Activated CD8-positive, alpha-beta memory T cell treated with anti-CD3 and anti-CD28 coated beads for 4 hours (primary cell): ENCODE results near the gene BCL2L13.
"Not testable (repeated sequence)": the region's sequence is repeated elsewhere in the genome, so short reads cannot be mapped to it uniquely, and the experiment has no call there.

ENCODE experiments used
- DNase-seq, 2 donors: peaks; one replicate each; pipeline ENCODE4 v3.0.0-alpha.2; 2020; ENCODE audit warnings: low read depth in 2 of 2

The BCL2L13 gene

DNA sequence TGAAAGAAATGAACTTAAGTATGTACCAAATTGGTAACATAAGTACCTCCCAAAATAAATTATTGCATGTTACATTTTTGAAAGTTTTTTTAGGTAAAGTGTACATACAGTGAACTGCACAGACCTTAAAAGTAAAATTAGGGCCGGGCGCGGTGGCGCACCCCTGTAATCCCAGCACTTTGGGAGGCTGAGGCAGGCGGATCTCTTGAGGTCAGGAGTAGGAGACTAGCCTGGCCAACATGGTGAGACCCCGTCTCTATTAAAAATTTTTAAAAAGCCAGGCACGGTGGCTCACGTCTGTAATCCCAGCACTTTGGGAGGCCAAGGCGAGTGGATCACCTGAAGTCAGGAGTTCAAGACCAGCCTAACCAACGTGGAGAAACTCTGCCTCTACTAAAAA is 1.7 kb upstream of the BCL2L13 start:
- not testable (repeated sequence) for DNase-seq

DNA sequence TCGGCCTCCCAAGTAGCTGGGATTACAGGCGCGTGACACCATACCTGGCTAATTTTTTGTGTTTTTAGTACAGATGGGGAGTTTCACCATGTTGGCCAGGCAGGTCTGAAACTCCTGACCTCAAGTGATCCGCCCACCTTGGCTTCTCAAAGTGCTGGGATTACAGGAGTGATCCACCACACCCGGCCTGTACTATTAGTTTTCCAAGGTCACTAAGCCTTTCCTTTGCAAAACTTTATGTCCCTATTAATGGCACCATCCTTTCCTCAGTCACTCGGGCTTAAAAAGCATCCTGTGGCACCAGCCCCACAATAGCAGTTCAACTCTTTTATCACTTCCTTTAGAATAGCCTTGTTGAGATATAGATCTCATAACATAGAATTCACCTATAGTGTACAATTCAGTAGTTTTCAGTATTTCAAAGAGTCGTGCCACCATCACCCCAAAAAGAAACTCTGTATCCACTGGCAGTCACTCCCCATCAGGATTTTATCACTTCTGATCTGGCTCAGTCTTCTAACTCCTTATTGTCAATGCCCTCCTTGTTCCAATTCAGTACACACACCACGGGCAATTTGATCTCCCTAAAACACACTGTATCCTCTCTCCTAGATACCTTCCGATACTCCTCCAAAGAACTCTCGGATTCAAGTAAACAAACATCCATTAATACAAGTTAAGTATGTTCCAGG is 921 bp upstream of the BCL2L13 start:
- DNase-seq, result no peak

DNA sequence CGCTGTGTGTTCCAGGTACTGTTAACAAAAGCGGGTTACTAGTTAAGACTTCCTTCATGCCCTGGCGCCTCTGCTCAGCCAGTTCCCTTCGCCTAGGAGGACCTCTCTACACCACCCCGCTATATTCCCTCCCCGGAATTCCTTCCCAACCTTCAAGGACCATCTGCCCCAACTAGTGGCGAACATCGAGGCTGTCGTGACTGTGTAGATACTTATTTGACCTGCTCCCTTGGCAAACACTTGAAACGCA is 450 bp upstream of the BCL2L13 start:
- DNase-seq, result no peak

DNA sequence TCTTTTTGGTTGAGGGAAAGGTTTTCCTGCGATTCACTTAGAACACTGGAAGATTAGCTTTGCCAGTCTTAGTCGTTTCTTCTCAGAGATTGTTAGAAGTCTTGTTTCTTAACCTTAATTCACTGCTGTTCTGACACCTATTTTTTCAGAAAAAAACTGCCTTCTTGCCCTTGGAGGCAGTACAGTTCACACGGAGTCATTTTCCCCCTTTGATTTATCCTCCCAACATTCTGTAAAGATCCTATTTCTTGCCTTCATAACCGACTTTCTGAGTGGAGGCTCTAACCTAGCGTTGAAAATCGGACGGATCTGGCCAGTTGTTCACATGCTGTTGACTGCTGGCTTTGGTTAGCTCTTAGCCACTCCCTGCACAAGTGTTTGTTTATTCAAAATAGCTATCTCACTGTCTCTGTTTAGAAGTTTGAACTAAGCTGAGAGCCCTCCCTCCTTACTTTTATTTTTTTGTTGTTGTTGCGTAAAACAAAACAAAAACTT is 737 bp downstream of the BCL2L13 start:
- no peak for DNase-seq

DNA sequence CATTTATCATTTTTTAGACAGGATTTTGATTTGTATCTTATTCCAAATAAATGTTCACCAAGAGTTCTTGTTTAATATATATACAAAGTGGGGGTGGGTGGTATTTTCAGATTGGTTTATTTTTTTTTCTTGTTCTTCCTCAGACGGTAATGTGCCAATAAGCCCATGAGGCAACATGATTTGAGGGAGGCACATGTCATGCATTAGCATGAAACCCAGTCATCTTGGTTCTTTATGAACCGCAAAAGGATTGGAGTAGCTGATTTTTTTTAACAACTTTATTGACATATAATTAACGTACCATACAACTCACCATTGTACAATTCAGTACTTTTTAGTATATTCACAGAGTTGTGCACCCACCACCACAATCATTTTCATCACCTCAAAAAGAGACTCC is 2.7 kb downstream of the BCL2L13 start:
- no peak for DNase-seq

DNA sequence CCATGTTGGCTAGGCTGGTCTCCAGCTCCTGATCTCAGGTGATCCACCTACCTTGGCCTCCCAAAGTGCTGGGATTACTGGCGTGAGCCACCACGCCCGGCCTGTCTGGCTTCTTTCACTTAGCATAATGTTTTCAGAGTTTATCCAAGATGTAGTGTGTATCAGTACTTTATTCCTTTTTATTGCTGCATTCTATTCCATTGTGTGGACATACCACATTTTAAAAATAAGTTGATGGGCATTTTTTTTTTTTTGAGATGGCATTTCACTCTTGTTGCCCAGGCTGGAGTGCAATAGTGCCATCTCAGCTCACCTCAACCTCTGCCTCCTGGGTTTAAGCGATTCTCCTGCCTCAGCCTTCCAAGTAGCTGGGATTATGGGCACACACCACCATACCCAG is 3.8 kb downstream of the BCL2L13 start:
- not testable (repeated sequence) for DNase-seq

DNA sequence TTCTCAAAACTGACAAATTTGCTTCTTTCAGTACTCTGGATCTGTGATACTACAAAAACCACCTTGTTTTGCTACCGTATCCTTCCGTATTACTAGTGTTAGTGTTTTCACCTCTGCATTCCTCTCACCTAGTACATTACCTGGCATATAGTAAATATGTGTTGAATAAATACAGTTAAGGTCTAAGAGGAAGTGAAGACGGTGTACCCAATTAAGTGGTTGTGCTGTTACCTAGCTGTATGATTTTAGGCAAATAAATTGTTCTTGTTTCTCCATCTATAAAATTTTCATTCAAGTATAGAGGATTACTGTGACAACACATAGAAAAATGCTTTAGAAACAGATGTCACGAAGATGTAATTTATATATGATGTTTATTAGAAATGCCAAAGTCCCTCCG is 8.9 kb downstream of the BCL2L13 start:
- DNase-seq, result no peak

DNA sequence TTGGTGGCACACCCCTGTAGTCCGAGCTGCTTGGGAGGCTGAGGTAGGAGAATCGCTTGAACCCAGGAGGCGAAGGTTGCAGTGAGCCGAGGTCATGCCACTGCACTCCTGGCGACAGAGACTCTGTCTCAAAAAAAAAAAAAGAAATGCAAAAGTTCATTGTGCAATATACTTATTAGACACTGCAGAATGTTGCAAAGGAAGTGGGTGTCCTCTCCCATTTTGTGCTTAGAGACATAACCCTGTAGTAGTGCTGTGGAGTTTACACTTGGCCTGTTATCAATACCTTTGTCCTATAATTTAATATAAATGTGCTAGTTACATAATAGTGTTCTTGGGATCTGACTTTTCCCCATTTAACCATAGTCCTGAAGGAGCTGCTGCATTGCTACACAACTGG is 9.4 kb downstream of the BCL2L13 start:
- DNase-seq, result no peak

DNA sequence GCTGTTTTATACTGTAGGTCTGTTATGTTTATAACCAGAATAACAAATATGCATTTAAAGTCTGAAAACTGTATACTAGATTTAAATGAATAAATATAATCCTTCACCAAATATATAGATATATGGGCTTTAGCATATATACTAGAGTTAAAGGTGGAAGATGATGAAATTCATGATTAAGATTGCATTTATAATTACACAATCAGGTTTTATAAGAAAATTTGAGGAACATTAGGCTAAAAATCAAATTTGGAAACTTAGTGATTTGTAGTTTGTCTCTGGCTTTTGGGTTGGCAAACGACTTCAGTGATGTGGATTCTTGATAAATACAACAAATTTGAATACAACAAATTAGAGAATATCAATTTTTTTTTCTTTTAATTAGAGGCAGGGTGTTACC is 10.0 kb downstream of the BCL2L13 start:
- DNase-seq, result no peak

DNA sequence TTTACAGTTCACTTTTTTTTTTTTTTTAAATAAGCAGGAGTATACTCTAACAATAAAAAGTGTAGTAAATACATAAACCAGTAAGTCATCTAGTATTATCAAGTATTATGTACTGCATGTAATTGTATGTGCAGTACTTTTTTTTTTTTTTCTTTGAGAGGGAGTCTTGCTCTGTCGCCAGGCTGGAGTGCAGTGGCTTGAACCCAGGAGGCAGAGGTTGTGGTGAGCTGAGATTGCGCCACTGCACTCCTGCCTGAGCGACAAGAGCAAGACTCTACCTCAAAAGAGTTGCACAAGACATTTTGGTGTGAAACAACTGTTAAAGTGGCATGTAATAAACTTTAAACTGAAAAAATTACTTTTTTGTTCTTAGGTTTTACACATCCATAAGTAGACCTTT is 16.7 kb downstream of the BCL2L13 start:
- no peak for DNase-seq

DNA sequence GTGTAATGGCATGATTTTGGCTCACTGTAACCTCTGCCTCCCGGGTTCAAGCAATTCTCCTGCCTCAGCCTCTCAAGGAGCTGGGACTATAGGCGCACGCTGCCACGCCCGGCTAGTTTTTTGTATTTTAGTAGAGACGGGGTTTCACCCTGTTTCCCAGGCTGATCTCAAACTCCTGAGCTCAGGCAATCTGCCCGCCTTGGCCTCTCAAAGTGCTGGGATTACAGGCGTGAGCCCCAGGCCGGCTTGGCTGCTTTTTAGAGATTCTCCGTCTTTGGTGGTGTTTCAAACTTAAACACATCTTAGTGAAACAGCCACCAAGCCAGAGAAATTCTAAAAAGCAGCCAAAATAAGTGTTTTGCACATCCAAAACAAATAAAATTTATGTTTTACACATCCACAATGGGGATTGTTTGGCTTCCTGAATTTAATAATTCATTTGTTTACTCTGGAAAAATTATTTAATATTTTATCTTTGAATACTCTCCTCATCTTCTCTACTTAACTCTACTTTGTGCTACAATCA is 18.4 kb downstream of the BCL2L13 start:
- DNase-seq, result no peak

DNA sequence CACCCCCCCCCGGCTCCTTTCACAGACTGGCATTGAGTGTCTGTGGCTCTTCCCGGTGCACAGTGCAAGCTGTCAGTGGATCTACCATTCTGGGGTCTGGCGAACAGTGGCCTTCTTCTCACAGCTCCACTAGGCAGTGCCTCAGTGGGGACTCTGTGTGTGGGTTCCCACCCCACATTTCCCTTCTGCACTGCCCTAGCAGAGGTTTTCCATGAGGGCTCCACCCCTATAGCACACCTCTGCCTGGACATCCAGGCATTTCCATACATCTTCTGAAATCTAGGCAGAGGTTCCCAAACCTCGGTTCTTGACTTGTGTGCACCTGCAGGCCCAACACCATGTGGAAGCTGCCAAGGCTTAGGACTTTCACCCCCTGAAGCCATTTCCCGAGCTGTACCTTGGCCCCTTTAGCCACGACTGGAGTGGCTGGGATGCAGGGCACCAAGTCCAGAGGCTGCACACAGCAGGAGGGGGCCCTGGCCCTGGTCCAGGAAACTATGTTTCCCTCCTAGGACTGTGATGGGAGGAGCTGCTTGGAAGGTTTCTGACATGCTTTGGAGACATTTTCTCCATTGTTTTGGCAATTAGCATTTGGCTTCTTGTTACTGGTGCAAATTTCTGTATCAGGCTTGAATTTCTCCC is 26.0 kb downstream of the BCL2L13 start:
- DNase-seq, result no peak

DNA sequence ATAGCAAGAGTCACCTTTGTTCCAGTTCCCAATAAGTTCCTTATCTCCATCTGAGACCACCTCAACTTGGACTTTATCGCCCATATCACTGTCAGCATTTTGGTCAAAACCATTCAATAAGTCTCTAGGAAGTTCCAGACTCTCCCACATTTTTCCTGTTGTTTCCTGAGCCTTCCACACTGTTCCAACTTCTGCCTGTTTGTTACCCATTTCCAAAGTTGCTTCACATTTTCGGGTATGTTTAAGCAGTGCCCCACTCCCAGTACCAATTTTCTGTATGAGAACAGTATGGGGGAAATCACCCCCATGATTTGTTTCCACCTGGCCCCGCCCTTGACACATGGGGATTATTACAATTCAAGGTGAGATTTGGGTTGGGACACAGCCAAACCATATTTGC is 26.7 kb downstream of the BCL2L13 start:
- DNase-seq, result no peak

DNA sequence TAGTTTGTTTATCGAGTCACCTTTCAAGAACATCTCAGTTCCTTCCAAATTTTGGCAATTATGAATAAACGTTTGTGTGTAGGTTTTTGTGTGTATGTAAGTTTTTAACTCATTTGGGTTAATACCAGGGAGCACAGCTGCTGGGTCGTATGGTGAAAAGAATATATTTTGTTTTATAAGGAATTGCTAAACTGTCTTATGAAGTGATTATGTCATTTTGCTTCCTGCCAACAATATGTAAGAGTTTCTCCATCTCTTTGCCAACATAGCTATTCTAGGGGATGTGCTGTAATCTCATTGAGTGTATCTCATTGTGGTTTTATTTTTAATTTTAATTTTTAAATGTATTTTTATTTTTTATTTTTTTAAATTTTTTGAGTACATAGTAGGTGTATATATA is 27.3 kb downstream of the BCL2L13 start:
- no peak for DNase-seq

DNA sequence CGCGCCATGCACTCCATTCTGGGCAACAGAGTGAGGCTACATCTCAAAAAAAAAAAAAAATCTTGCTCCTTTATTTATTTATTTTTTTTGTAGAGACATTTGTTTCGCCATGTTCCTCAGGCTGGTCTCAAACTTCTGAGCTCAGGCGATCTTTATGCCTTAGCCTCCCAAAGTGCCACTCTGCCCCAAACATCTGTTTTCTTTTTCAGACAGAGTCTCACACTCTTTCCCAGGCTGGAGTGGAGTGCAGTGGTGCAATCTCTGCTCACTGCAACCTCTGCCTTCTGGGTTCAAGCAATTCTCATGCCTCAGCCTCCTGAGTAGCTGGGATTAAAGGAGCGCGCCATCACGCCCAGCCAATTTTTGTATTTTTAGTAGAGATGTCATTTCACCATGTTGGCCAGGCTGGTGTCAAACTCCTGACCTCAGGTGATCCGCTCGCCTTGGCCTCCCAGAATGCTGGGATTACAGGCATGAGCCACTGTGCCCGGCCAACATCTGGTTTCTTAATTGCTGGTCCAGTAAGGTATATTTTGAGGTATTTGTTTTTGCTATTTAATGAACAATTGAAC is 33.0 kb downstream of the BCL2L13 start:
- DNase-seq, result not testable (repeated sequence)

DNA sequence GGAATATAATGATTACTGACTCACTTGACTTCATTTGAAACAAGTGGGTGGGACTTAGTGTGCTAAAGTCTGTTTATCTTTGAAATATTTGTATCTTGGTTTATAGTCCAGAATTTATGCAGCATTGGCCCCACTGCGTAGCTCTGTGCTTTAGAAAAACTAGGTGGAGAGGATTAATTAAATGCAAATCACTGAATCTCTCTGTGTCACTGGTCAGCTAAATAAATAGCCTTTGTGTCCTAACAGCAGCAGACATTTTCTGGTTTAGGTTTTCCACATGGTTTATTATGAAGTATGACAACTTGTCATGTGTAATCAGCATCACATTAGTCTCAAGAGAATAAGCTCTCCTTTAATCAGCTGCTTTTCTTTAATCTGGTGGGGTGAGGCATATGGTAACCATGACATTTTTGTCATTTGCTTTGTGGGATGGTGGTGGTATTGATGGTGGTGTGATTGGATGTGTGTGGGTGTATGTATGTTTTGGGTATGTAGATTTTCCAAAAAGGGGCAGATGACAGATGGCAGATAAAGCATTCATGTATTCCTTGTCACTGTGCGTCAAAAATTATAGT is 33.9 kb downstream of the BCL2L13 start:
- DNase-seq, result no peak

DNA sequence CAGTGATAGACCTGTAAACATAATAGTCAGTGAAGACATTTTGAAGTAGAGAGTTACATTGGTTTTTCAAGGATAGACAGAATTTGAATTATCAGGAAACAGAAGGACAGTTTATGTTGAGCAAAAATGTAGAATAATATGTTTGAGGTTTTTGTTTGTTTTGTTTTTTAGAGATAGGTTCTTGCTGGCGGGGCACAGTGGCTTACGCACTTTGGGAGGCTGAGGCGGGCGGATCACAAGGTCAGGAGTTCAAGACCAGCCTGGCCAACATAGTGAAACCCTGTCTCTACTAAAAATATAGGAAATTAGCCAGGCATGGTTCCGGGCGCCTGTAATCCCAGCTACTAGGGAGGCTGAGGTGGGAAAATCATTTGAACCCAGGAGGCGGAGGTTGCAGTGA is 35.6 kb downstream of the BCL2L13 start:
- no peak for DNase-seq

DNA sequence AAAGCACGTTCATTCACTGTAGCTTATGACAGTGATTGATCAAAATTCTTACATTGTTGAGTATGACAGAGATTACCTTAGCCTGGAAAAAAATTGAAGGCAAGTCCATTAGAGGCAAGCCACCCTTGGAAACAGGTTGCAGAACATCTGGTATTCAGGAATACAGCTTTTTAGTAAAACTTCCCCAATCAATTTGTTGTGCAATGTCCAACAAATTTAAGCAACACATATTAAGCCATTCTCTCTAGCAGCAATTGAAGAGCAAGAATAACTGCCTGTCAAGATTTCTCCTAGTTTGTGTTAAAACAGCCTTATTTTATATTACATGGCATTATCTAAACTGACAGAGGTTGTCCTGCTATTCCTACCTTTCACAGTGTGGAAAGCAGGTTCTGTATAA is 37.0 kb downstream of the BCL2L13 start:
- DNase-seq, result no peak

DNA sequence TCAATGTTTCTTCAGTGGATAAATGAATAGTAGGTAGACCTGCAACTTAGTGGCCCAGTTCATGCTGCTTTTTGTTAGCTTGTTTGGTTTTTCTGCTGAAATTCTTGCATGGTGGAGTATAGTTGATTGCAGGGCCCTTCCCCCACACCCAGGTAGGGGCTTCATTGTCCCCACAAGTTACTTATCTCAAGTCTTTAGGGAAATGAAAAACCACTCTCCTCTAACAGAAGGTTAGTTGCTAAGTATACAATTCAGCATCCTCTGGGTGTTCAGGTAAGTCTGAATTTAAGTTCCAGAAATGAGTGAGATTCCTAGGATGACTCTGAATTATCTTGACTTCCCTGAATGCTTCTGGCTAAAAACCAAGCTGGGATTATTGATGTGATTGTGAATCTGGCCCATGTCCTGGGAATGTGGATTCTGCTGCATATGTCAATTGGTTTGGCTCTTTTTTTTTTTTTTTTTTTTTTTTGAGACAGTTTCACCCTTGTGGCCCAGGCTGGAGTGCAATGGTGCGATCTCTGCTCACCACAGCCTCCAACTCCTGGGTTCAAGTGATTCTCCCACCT is 40.3 kb downstream of the BCL2L13 start:
- no peak for DNase-seq

DNA sequence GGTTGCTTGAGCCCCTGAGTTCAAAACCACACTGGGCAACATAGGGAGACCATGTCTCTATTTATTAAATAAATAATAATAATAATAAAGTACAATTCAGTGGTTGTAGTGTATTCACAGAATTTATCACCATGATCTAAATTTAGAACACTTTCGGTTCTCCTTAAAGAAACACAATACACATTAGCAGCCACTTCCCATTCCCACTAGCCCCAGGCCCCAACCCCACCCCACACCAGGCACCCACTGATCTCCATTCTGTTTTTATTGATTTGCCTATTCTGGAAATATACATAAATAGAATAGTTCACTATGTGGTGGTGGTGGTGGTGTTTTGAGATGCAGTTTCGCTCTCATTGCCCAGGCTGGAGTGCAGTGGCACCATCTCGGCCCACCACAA is 45.7 kb downstream of the BCL2L13 start:
- no peak for DNase-seq

DNA sequence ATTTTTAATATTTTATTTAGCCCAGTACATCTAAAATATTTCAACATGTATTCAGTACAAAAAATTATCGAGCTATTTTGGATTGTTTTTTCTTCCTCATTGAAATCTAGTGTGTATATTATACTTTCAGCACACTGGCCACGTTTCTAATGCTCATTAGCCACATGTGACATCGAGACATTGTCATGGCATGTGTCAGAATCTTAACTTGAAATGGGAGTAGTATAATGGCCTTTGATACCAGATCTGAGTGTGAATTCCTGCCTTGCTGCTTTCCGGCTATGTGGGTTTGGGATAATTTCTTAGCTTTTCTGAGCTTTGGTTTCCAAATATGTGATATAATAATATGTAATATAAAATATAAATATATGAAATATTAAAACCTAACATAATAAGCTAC is 54.3 kb downstream of the BCL2L13 start:
- no peak for DNase-seq

DNA sequence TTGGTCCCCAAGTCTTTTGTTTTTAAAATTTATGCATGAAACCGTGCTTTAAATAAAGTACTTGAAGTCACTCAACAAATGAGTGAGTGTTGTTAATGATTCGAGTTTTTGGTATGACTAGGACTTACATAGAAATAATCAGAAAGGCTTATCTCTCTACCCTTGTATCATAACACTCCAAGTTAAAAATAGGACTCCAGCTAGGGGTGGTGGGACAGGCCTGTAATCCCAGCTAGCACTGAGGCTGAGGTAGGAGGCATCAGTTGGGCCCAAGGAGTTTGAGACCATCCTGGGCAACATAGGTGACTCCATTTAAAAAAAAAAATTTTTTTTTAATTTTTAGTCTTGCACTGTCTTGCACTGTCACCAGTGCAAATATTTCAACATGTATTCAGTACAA is 55.6 kb downstream of the BCL2L13 start:
- DNase-seq, result no peak

DNA sequence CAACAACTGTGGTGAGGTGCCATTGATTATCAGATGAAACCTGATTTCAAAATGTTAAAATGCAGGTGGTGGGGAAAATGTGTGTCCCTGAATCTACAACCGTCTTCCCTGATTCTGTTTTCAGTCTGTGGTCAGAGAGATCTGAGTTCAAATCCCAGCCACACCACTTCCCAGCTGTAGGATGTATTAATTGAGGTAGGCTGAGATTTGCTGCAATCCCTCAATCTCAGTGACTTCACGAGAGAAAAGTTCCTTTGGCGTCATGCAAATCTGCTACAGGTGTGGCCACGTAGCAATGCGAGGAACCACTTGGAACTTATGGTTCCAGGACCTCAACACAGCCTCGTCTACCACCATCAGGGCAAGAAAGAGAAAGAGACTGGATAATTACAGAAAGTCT is 56.2 kb downstream of the BCL2L13 start:
- no peak for DNase-seq
